CD4-positive, alpha-beta T cell treated with Interleukin-15 for 4 hours (primary cell): ENCODE data around the gene ADGRB3.
"Not testable (repeated sequence)": the region's sequence is repeated elsewhere in the genome, so short reads cannot be mapped to it uniquely, and the experiment has no call there.

Experiments
- DNase-seq: peaks from one replicate; pipeline ENCODE4 v3.0.0-alpha.2; 2020; ENCODE audit warnings: low spot score

The ADGRB3 gene

GRCh38 chr6:69263297-69263696 lies 628.2 kb downstream of the ADGRB3 start:
- no peak for DNase-seq

- no peak for DNase-seq
Measured at GRCh38 chr6:69265090-69265489, 630.0 kb downstream of the ADGRB3 start.

DNA sequence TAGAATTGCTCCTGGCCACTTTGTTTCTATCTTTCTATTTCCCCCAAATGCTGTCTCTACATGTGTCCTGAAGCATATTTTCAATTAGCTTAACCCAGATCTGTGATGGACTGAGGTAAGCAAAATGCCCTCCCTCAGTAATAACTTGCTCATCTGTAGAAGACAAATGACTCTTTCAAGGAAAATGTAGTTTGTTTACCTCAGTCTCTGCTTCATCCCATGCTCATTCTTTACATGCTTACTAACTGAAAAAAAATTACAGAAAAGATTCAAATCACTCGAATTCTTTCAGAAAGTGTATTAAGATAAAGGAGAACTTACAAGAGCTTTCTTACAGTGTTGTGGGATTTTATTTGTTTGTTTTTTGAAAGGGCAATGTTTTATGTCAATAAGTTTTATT lies 630.6 kb downstream of the ADGRB3 start:
- no peak for DNase-seq

- no peak for DNase-seq
Measured at GRCh38 chr6:69276204-69276603, 641.1 kb downstream of the ADGRB3 start.

- DNase-seq = no peak
Measured at GRCh38 chr6:69279805-69280204, 644.7 kb downstream of the ADGRB3 start.

DNA sequence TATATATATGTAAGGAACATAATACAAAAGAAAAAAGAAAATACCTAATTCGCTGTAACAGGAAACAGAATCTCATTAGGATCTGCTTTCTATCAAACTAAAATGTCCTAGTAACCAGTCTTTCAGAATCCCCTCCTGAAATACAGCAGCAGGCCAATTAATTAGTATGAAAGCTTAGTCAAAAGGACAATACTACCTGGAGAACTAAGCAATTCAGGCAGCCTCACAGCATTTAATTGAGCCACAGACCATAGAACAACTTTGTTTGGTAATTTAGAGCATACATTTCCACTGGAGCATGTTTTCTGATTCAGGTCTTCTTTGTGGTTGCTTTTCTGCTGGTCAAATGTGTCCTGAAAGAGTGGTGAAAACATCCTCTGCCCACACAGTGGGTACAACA lies 645.8 kb downstream of the ADGRB3 start:
- DNase-seq = no peak

DNA sequence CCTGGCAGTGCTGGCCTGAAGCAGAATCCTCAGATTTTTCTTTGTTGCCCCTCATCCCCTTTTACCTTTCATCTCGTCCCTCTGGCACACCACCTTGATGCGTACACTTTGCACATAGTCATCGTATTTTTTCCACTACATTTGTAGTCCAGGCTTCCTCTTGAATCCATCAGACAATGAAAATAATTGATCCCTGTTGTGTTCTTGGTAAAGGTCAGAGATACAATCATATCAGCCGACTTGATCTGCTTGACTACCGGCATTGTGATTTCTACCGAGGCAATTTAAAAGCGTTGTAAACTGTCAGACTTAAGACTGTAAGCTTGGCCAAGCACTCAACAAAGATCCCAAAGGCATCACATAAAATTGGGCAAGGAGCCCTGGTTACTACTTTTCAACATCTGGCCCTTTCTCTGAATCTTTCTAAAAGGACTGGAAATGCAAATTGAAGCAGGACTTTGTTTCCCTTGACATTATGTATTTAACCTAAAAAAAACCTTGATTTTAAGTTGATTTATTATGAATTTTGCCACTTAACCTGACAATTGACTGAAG lies 649.2 kb downstream of the ADGRB3 start:
- DNase-seq = no peak

DNA sequence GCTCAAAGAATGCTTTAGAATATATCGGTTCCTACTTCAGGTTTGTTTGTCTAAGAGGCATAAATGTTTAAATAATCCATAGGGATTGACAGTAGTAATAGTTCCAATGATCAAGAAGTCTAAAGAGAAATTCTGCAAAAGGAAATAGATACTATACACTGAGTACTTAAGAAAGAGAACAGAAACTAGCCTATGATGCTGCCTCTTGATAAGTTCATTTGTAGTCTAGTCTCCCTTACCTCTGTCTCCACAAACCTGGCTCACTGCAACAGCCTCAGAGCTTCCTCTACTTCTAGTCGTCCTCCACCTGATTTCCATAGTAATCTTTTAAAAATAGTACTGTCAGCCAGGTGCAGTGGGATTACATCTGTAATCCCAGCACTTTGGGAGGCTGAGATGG lies 650.0 kb downstream of the ADGRB3 start:
- no peak for DNase-seq

- no peak for DNase-seq
Measured at GRCh38 chr6:69286331-69286730, 651.2 kb downstream of the ADGRB3 start.

GRCh38 chr6:69288198-69288597 lies 653.1 kb downstream of the ADGRB3 start:
- not testable (repeated sequence) for DNase-seq

DNA sequence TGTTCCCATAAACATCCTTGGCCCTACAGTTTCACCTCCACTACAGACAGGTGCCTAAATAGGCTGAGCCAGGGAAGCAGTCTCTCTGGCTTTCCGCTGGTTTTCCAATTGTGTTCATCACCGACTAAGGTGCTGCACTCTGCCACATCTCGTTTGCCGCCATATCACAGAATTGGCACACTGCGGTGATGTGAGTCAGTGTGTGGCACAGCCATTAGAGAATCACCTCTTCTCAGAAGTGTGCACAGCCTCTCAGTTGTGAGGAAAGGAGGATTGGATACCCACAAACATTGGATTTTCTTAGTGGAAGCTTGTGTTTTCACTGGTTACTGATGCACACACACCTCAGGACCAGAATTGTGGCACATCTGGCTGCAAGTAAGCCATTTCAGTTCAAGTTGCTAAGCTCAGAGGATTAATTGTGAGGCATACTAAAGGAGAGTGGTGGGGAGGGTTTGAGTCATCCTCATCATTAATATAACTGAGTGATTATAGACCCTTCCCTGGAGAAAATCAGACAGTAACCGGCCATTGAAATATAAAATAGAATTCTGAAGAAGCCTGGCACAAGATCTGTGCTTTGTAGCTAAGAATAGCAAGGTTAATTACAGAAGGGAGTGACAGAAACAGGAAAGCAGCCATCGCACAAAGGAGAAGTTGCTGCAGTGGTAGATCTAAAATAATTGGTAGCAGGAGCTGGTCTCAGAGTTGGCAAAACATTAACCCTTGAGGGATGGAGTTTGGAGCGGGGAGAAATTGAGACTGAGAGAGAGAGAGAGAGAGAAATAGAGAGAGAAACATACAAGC lies 654.8 kb downstream of the ADGRB3 start:
- no peak for DNase-seq

DNA sequence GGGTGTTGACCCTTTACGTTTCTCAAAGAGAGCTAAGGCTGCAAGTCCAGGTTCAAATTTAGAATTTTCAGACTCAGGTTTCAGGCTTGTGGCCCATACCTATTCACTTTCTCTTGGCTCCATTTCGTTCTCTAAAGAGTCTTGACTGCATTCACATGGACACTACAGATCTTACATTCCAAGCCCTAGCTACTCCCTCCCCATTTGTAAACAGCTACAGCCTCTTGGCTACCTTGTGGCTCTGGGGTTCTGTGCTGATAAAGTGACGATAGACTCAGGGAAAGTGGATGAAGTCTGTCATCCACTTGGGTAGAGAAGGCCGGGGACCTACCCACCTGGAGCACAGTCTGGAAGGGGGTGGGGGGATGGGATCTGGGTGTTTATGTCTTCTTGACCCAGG lies 658.4 kb downstream of the ADGRB3 start:
- DNase-seq = no peak

DNA sequence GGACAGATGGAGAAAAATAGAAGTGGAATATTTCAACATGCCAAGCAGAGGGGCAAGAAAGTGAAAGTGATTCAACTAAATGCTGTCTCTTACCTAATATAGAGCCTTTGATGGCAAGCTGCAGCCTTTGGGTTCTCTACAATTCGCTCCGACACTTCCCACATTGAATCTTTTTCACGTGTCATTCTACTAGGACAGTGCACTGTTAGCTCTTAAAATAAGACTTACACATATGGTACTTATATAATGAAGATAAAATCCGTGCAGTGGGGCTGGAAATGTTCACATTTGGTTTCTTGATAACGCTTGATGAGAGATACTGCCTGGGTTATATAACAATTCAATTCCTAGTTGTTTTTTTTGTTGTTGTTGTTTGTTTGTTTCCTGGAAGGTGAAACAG lies 659.3 kb downstream of the ADGRB3 start:
- no peak for DNase-seq

DNA sequence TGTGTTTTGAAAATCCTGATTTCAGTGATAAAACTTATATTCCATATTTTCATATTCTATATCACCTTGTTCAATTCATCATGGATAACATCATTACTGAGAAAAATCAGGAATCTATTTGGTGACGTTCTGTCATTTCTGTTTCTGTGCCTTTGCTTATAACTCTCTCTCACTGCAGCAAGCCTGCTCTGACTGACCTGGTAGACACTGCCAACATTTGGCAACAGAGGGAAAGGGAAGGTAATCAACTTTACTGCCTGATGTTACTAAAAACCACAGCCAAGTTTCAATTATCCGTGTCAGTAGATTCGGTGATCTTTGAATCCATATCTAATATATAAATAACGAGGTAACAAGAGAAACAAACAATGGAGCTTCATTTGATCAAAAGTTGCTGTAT lies 659.8 kb downstream of the ADGRB3 start:
- DNase-seq = no peak

DNA sequence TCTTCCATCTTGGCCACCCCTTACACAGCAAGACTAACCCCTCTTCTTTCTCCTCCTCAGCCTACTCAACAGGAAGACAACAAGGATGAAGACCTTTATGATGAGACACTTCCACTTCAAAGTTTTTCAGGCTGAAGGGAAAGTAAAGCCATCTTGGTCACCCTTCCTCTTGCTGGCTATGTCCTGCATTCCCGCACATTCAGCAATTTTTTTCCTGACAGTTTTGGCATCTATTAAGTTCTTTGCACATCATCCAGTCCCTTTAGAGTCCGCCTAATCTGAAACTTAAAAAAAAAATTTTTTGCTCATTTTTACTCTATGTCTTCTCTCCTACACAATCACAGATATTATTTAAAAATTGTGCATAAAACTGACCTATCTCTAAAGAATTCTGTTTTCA lies 668.3 kb downstream of the ADGRB3 start:
- DNase-seq = no peak

DNA sequence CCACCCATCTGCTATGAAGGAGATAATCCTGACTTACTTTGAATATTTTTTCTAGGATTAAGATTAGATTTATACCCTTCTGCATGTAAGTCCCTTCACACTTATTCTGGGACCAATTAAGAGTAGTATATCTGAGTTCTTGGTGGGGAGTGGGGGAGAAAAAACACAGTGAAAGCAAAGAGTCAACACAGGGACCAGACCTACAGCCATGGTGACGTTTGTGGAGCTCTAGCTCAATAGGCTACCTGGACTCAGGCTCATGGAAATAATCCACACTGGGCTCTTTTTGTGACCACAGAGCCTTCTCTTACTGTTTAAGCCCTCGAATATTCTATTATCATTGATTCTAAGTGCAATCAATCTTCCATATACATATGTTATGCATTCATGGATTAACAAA lies 670.4 kb downstream of the ADGRB3 start:
- DNase-seq = no peak

- no peak for DNase-seq
Measured at GRCh38 chr6:69308584-69308983, 673.5 kb downstream of the ADGRB3 start.

- DNase-seq = no peak
Measured at GRCh38 chr6:69311888-69312287, 676.8 kb downstream of the ADGRB3 start.

DNA sequence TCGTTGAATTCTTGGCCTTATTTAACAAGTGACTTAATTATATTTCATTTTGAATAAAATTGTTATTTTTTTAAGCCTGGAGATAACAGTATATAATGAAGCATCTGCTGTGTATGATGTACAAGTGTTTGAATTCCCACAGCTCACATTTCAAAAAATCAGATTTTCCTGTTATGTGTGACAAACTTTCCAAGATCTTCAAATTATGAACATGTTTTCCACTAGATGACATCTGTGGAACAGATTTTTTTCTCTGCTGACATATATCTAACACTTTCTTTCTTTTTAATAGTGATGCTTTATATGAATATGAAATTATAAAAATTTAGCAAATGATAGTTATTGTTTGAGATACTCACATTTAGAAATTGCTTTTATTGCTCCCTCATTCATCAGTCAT lies 678.9 kb downstream of the ADGRB3 start:
- DNase-seq = no peak

GRCh38 chr6:69314531-69314930 lies 679.4 kb downstream of the ADGRB3 start:
- no peak for DNase-seq

DNA sequence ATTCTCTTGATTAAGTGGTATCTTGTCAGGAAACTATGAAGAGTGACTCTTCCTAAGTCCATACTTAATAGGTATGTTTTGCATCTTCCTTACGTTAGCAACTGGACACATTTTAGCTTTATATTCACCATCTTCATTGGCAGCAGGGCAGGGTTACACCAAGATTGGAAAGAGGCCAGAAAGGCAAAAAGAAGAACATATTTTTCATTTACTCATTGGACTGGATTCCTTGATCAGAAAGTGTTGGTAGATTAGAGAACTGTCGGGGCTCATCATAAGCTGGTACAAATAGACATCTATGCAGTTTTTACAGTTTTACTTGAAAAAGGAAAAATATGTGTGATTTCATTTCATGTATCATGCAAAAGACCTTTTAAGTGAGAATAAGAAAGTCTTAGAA lies 696.8 kb downstream of the ADGRB3 start:
- no peak for DNase-seq

DNA sequence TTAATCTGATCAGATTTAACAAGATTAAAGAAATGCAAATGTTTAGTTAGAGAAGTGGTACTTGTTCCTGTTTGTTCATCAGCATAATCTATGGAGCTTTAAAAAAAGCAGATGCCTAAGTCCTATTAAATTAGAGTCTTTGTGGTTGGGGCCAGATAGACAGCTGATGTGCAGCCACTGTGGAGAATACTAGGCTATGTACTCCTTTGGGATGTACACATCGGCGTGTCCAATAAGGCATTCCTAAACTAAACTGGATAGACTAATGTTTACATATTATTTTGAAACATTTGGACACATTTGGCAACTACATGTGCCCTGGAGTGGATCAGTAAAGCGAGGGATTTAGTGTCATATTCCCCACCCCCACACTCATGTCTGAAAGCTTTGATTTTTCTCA lies 702.2 kb downstream of the ADGRB3 start:
- no peak for DNase-seq

DNA sequence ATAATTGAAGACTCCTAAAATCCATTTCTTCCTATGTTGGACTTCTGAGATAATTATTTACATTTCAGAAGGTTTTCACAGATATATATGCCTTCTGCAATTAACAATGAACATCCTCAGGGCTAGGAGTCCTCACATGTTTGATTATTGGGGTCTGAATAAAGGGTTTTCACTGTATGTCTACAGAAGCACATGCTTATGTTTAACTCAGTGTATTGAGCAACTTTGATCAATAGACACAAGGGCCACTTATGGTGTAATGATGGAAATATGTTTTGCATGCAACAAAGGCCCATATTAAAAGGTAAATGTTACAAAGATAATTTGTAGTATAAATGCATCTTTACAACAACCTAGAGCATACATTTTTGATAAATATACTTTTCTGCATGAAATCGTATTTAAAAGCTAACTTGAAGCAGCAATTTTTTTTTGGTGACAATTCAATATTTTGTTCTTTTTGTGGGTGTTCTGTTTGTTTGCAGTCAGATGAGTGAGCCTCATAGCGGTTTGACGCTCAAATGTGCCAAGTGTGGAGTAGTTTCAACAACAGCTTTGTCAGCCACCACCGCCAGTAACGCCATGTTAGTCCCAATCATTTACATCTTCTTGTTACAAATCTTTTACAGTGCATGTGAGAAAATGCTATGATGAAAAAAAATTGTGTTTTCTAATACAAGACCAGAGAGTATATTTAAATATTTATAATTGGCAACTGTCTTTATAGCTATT lies 703.5 kb downstream of the ADGRB3 start:
- DNase-seq = no peak
